HEK293 (cell line): Measurements from ENCODE around the gene GRK5.

Experiments used
- CTCF ChIA-PET: fragments of 350-600 bp; formaldehyde crosslinking; extraction: SDS; loops from one replicate; lab custom pipeline; 2021; ENCODE audit warnings: antibody characterized with exemption; lab: Yijun Ruan, JAX
- POLR2A ChIA-PET: fragments of 300-600 bp; formaldehyde crosslinking; extraction: SDS; loops from one replicate; lab custom pipeline; 2020; ENCODE audit warnings: antibody characterized with exemption, inconsistent platforms; lab: Yijun Ruan, JAX
- H3K27ac ChIP-seq: fragments of 200-500 bp; sonication (Bioruptor generic); 2 replicates; pipeline ENCODE4 v1.5.1; 2014; ENCODE audit warnings: low read depth, low read length, control low read depth, inconsistent platforms; ENCODE audit errors: extremely low read depth
- H3K36me3 ChIP-seq, 2 experiments: fragments of 200-500 bp in 1 of 2; sonication (Bioruptor generic) in 1 of 2; 1 replicate in 1 of 2; 2 replicates in 1 of 2; pipeline ENCODE4 v1.5.1; 2014 to 2017; ENCODE audit warnings: inconsistent platforms in 2 of 2, low read length in 2 of 2; ENCODE audit not compliant: control insufficient read depth in 2 of 2, insufficient read depth in 1 of 2
- H3K4me1 ChIP-seq: fragments of 200-500 bp; sonication (Bioruptor generic); 2 replicates; pipeline ENCODE4 v1.5.1; 2014; ENCODE audit warnings: mild to moderate bottlenecking, low read length, inconsistent platforms; ENCODE audit not compliant: control insufficient read depth, insufficient read depth
- H3K4me3 ChIP-seq: 2 replicates; pipeline ENCODE4 v1.5.1; 2011; ENCODE audit warnings: low read depth, mild to moderate bottlenecking, control low read depth, low read length, moderate library complexity
- H3K9me3 ChIP-seq: fragments of 200-500 bp; sonication (Bioruptor generic); 2 replicates; pipeline ENCODE4 v1.5.1; 2014; ENCODE audit warnings: low read depth, low read length, inconsistent platforms; ENCODE audit not compliant: control insufficient read depth, insufficient read depth
- BCL11A ChIP-seq: fragments of 450-650 bp; formaldehyde crosslinking; IDR thresholded peaks from 2 replicates; pipeline ENCODE4 v1.5.1; 2016; ENCODE audit warnings: low read depth, missing biosample characterization, missing genetic modification characterization
- BCL11B ChIP-seq: fragments of 450-650 bp; formaldehyde crosslinking; IDR thresholded peaks from 2 replicates; pipeline ENCODE4 v1.5.1; 2016; ENCODE audit warnings: low read depth, missing biosample characterization, missing genetic modification characterization
- FEZF1 ChIP-seq: fragments of 450-650 bp; formaldehyde crosslinking; IDR thresholded peaks from 2 replicates; pipeline ENCODE4 v1.5.1; 2016; ENCODE audit warnings: missing biosample characterization, missing genetic modification characterization
- GLIS2 ChIP-seq: fragments of 450-650 bp; formaldehyde crosslinking; IDR thresholded peaks from 2 replicates; pipeline ENCODE4 v1.5.1; 2016; ENCODE audit warnings: missing biosample characterization, missing genetic modification characterization
- IKZF3 ChIP-seq: fragments of 450-650 bp; IDR thresholded peaks from 2 replicates; pipeline ENCODE4 v1.5.0; 2018; ENCODE audit warnings: missing biosample characterization, mild to moderate bottlenecking, missing genetic modification characterization, moderate library complexity
- KLF7 ChIP-seq: fragments of 450-650 bp; formaldehyde crosslinking; IDR thresholded peaks from 2 replicates; pipeline ENCODE4 v1.5.1; 2016; ENCODE audit warnings: missing biosample characterization, missing genetic modification characterization, borderline replicate concordance
- OSR2 ChIP-seq: fragments of 450-650 bp; formaldehyde crosslinking; IDR thresholded peaks from 2 replicates; pipeline ENCODE4 v1.5.1; 2016; ENCODE audit warnings: missing biosample characterization, missing genetic modification characterization
- PRDM1 ChIP-seq: fragments of 450-650 bp; formaldehyde crosslinking; IDR thresholded peaks from 2 replicates; pipeline ENCODE4; 2016; ENCODE audit warnings: missing biosample characterization, missing genetic modification characterization
- SALL2 ChIP-seq: fragments of 450-650 bp; formaldehyde crosslinking; IDR thresholded peaks from 2 replicates; pipeline ENCODE4 v1.5.0; 2017; ENCODE audit warnings: missing biosample characterization, mild to moderate bottlenecking, missing genetic modification characterization, borderline replicate concordance
- SETDB1 ChIP-seq: IDR thresholded peaks from one replicate; pipeline ENCODE4 v1.6.1; 2017; ENCODE audit warnings: mild to moderate bottlenecking, low read length, moderate library complexity, mixed read lengths; ENCODE audit not compliant: insufficient read length
- ZBTB1 ChIP-seq: fragments of 450-650 bp; formaldehyde crosslinking; IDR thresholded peaks from 2 replicates; pipeline ENCODE4 v1.5.1; 2016; ENCODE audit warnings: missing biosample characterization, missing genetic modification characterization
- ZBTB21 ChIP-seq: fragments of 450-650 bp; formaldehyde crosslinking; IDR thresholded peaks from 2 replicates; pipeline ENCODE4 v1.5.1; 2017; ENCODE audit warnings: missing biosample characterization, missing genetic modification characterization
- ZBTB48 ChIP-seq: fragments of 450-650 bp; formaldehyde crosslinking; IDR thresholded peaks from 2 replicates; pipeline ENCODE4 v1.5.1; 2016; ENCODE audit warnings: missing biosample characterization, missing genetic modification characterization
- ZBTB6 ChIP-seq: fragments of 450-650 bp; formaldehyde crosslinking; IDR thresholded peaks from 2 replicates; pipeline ENCODE4 v1.5.1; 2017; ENCODE audit warnings: missing biosample characterization, missing genetic modification characterization
- ZIC2 ChIP-seq: fragments of 450-650 bp; formaldehyde crosslinking; IDR thresholded peaks from 2 replicates; pipeline ENCODE4 v1.5.1; 2016; ENCODE audit warnings: missing biosample characterization, missing genetic modification characterization
- ZNF133 ChIP-seq: fragments of 450-650 bp; formaldehyde crosslinking; IDR thresholded peaks from 2 replicates; pipeline ENCODE4 v1.5.1; 2016; ENCODE audit warnings: missing biosample characterization, missing genetic modification characterization
- ZNF157 ChIP-seq: fragments of 450-650 bp; formaldehyde crosslinking; IDR thresholded peaks from 2 replicates; pipeline ENCODE4 v1.5.1; 2016; ENCODE audit warnings: missing biosample characterization, missing genetic modification characterization
- ZNF350 ChIP-seq: fragments of 450-650 bp; formaldehyde crosslinking; IDR thresholded peaks from 2 replicates; pipeline ENCODE4 v1.5.0; 2017; ENCODE audit warnings: missing biosample characterization, mild to moderate bottlenecking, missing genetic modification characterization
- ZNF366 ChIP-seq: fragments of 450-650 bp; formaldehyde crosslinking; conservative IDR thresholded peaks from 2 replicates; pipeline ENCODE4 v1.5.1; 2016; ENCODE audit warnings: missing biosample characterization, missing genetic modification characterization
- ZNF391 ChIP-seq: fragments of 450-650 bp; formaldehyde crosslinking; IDR thresholded peaks from 2 replicates; pipeline ENCODE4 v1.5.1; 2016; ENCODE audit warnings: low read depth, missing biosample characterization, missing genetic modification characterization, borderline replicate concordance
- ZNF449 ChIP-seq: fragments of 450-650 bp; formaldehyde crosslinking; IDR thresholded peaks from 2 replicates; pipeline ENCODE4 v1.5.1; 2017; ENCODE audit warnings: missing biosample characterization, mild to moderate bottlenecking, missing genetic modification characterization, moderate library complexity
- ZNF473 ChIP-seq: fragments of 450-650 bp; formaldehyde crosslinking; IDR thresholded peaks from 2 replicates; pipeline ENCODE4 v1.5.1; 2017; ENCODE audit warnings: missing biosample characterization, missing genetic modification characterization
- ZNF510 ChIP-seq: fragments of 450-650 bp; formaldehyde crosslinking; IDR thresholded peaks from 2 replicates; pipeline ENCODE4 v1.5.1; 2018; ENCODE audit warnings: mild to moderate bottlenecking, missing genetic modification characterization, missing biosample characterization; ENCODE audit not compliant: insufficient replicate concordance
- ZNF544 ChIP-seq: fragments of 450-650 bp; formaldehyde crosslinking; IDR thresholded peaks from 2 replicates; pipeline ENCODE4 v1.5.0; 2017; ENCODE audit warnings: missing biosample characterization, missing genetic modification characterization
- ZNF830 ChIP-seq: fragments of 450-650 bp; IDR thresholded peaks from 2 replicates; pipeline ENCODE4 v1.5.0; 2018; ENCODE audit warnings: missing biosample characterization, missing genetic modification characterization, low read depth, mild to moderate bottlenecking, moderate library complexity

The GRK5 gene

GRCh38 chr10:119333146-119333792, 125.9 kb downstream of the GRK5 start:
- TF ChIP-seq ZIC2 (tag by site-specific recombination) (peak; percentile 68), PRDM1 (tag by site-specific recombination) (no peak), FEZF1 (tag by site-specific recombination) (no peak)
- Histone ChIP-seq H3K36me3 (no peaks in the 10 kb centered on the region), H3K4me3 (no peak overlapping the region), H3K9me3 (no peaks in the 10 kb centered on the region), H3K27ac (no peak overlapping the region), H3K4me1 (no peaks in the 10 kb centered on the region; the same call in 1 of the 2 replicates)
- POLR2A ChIA-PET: no interaction called here
- CTCF ChIA-PET: interaction anchor here (0.6 to 1.2 kb wide), 5 partner anchors 12 to 615 kb away, joined by 3 to 4 read pairs (median 3); no protein-coding TSS in a partner anchor

- Histone ChIP-seq H3K4me1 (no peaks in the 10 kb centered on the region; the same call in 1 of the 2 replicates), H3K9me3 (no peaks in the 10 kb centered on the region), H3K36me3 (no peaks in the 10 kb centered on the region), H3K27ac (no peak overlapping the region), H3K4me3 (no peak overlapping the region)
- ChIA-PET POLR2A (interaction anchor here (0.6 kb wide), 1 partner anchor 32 kb away, joined by 4 read pairs; no protein-coding TSS in a partner anchor), CTCF (interaction anchor here (0.6 to 1.2 kb wide), 3 partner anchors 13 to 297 kb away, joined by 3 to 8 read pairs (median 6); no protein-coding TSS in a partner anchor)
- TF ChIP-seq SALL2 (tag by site-specific recombination) (no peak), ZNF449 (tag by site-specific recombination) (no peak), OSR2 (tag by site-specific recombination) (no peak), ZNF391 (tag by site-specific recombination) (no peak), ZNF473 (tag by site-specific recombination) (no peak), ZNF544 (no peak), BCL11A (tag by site-specific recombination) (no peak), ZBTB1 (no peak), ZBTB21 (no peak), ZBTB48 (no peak), ZNF350 (tag by site-specific recombination) (no peak), ZNF157 (no peak)
These were observed 128.4 kb downstream of the GRK5 start for GRCh38 chr10:119335671-119336353.

GRCh38 chr10:119336599-119336998, 129.2 kb downstream of the GRK5 start:
- no peak overlapping the region for H3K27ac ChIP-seq
- POLR2A ChIA-PET: interaction anchor here (0.6 kb wide), 1 partner anchor 33 kb away, joined by 4 read pairs; no protein-coding TSS in a partner anchor

More at GRCh38 chr10:119336599-119336998, 129.2 kb downstream of the GRK5 start:
- CTCF ChIA-PET: interaction anchor here (0.6 kb wide), 1 partner anchor 62 kb away, joined by 3 read pairs; no protein-coding TSS in a partner anchor
- no peaks in the 10 kb centered on the region for H3K36me3 ChIP-seq
- no peaks in the 10 kb centered on the region; the same call in 1 of the 2 replicates for H3K4me1 ChIP-seq
- no peaks in the 10 kb centered on the region for H3K9me3 ChIP-seq
- no peak overlapping the region for H3K4me3 ChIP-seq
- TF ChIP-seq SETDB1: no peak
- no peak for TF ChIP-seq ZNF449 (tag by site-specific recombination)
- no peak for TF ChIP-seq IKZF3 (tag by site-specific recombination)
- TF ChIP-seq BCL11B: no peak
- TF ChIP-seq ZBTB6 (tag by site-specific recombination): no peak
- TF ChIP-seq ZBTB1: no peak
- no peak for TF ChIP-seq KLF7 (tag by site-specific recombination)
- TF ChIP-seq ZNF830 (tag by site-specific recombination): no peak
- TF ChIP-seq ZNF133: no peak
- TF ChIP-seq ZNF366 (tag by site-specific recombination): no peak
- no peak for TF ChIP-seq GLIS2
- no peak for TF ChIP-seq ZNF510 (tag by site-specific recombination)
